GM21717 (cell line): ENCODE results near the gene VWC2.

Experiments
- ATAC-seq: cut with Tn5 transposase; IDR thresholded peaks from one replicate; pipeline ENCODE4 v1.9.1; 2021; ENCODE audit warnings: mild to moderate bottlenecking, moderate library complexity; ENCODE audit not compliant: unreplicated experiment

VWC2 gene

DNA sequence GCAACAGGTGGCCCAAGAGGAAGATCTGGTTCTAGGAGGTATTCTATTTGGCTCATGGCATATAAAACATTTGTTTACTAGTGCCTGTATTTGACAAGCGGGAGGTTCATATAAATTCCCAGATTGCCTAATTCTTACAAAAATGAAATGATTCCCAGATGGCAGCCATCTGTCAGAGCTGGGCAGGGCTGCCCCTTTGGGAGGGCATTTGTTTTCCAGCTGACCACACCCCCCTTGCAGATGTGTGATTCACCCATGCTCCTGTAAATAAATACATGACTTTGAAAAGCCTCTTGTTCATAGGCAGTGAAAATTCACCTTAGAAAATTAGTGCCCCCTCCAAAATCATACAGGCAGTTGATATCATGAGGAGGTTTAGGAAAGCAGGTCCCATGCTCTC is 8.6 kb downstream of the VWC2 start:
- no peak for ATAC-seq

DNA sequence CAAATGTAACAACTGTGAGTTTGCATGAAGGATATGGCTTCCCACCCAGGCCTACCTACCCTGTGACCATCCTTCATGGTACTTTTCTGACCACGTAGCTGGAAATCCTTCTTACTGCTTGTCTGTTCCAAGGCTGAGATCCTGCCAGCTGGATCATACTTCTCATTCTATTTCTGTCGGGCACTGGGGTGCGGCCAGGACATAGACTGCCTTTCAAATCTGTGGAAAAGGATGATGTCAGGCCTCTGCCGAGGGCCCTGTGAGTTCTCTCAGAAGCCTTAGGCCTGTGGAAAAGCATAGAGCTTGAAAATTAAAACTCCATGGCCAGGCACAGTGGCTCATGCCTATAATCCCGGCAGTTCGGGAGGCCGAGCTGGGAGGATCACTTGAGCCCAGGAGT is 10.0 kb downstream of the VWC2 start:
- ATAC-seq = no peak

DNA sequence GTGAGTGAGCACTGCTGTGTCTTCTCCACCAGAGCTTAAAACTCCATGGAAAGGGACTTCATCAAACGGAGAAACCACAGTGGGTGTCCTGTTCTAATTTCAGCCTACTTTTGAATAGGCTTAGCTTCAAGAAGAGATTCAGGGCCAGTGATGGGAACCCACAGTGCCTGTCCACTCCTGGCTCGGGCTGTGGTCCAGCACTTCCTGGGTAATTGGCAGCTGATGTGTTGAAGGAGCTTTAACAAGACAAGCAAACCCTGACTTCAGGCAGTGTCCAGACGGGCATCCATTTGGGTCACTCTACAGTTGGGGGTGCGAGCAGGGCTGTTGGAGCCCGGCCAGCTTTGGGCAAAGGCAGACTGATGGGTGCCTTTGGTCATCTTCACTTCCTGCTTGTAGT is 14.5 kb downstream of the VWC2 start:
- ATAC-seq = no peak

DNA sequence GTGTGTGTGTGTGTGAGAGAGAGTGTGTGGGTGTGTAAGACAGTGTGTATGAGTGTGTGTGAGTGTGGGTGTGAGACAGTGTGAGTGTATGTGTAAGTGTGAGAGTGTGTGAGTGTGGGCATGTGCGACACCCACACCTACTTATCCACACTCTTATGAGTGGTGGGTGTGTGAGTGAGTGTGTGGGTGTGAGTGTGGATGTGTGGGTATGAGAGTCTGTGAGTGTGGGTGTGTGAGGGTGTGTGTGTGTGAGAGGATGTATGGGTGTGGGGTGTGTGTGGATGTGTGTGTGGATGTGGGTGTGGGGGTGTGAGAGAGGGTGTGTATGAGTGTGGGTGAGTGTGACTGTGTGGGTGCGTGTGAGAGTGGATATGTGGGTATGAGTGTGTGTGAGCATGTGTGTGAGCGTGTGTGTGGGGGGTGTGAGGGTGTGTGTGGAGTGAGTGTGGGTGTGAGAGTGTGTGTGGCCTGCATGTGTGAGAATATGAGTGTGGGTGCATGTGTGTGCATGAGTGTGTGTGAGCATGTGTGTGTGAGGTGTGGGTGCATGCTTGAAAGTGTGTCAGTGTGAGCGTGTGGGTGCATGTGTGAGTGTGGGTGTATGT is 15.1 kb downstream of the VWC2 start:
- no peak for ATAC-seq

DNA sequence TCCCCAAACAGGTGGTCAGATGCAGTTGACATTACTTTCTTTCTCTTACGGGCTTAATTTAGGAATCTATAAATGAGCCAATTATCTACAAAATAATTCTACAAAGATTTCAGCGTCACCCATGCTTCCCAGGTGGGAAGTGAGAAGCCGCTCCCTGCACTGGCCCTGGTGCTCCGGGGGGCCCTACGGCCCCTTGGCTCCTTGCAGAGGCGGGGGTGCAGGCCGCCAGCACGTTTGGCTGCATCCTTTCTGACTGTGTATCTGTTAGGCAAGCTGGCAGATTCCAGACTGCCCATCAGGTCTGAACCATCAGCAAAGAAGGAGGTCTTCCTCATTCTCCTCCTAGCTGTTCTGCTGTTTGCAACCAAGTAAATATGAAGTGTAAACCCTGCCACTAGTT is 16.3 kb downstream of the VWC2 start:
- no peak for ATAC-seq

DNA sequence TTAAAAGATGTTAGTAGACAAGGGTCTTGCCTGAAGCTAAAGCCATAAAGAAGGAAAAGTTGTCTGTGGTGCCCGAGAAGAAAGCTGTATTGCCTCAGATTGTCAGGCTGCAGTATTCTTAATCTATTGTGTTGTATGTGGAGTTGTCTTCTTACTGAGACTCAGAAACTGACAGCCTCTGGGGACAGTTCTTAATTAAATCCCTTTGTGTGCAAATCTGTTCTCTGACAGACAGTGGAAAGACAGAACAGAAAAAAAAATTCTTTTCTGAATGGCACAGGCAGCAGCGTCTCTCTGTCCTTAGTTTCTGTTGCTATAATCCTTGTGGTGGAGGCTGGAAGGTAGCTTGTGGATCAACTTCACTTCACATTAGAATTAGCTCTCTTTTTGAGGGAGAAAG is 16.8 kb downstream of the VWC2 start:
- ATAC-seq = no peak

DNA sequence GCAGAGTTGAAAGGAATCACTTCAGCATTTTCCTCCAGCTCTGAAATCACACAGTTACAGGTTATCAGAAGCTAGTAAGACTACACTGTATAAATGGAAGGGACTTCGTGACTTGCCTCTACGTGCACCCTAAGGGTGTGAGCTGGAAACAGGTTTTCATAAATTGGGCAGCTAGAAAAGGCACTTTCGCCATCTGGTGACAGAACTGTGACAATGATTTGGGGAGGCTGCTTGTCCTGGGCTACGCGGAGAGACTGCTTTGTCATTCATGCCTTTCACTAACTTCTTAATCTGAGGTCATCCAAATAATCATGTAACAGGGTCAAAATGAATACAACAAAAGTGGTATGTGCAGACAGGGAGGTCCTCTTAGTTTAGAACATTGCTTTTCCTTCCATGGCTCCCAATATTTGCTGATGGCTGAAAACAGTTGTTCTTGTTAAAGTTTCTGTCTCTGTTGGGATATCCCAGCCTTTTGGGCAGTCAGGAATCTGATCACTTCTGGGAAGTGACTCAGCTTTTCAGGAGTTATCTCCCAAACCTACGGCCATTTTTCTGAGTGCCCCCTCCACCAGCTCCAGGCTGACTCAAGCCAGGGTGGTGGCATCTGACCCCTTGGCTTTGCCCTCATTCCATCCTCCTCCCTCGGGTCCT is 17.8 kb downstream of the VWC2 start:
- ATAC-seq = peak; percentile 86

DNA sequence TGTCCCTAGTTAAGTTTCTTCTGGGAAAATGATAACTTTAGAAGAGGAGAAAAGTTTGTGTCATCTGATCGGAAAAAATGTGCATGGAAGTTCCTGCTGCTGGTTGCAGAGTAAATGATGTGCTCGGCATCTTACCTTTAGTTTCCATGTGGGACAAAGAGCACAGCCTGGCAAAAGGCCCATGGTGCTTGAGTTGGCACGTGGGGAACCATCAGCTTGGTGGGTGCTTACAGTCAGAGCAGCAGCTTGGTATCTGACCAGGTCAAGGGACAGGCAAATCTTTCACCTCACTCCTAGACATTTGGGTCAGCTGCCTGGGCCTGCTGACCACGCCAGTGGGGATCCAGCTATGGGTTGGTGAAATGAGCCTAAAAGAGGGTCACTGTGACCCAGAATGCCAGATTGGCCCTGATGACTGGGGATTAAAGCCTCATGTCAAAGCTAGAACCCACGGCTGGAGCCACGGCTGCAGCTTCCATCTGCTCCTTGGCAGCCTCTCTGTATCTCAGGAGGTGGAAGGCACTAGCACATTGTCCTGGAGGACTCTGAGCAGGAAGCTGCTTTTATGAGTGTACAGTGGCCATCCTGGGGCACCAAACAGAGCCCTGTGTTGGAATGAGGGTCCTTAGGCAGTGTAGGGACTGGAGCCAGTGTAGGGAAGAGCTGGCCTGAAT is 24.7 kb downstream of the VWC2 start:
- ATAC-seq = no peak

DNA sequence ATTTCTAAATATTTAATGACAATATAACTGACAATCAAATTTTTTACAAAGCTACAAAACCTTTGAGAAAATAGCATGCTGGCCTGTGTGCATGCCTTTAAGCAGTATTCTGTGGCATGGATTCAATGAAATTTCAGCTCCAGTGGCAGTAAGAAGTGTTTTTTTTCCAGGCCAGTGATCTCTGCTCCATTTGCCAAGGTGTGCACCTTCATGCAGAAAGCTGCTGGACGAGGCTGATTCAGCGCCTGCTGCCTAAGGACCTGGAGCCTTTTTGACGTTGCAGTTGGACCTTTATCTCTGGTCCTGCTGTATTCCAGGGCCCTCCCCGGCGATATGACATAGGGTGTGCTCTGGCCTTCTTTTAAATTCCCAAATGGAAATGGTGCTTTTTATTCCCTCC is 26.6 kb downstream of the VWC2 start:
- no peak for ATAC-seq

DNA sequence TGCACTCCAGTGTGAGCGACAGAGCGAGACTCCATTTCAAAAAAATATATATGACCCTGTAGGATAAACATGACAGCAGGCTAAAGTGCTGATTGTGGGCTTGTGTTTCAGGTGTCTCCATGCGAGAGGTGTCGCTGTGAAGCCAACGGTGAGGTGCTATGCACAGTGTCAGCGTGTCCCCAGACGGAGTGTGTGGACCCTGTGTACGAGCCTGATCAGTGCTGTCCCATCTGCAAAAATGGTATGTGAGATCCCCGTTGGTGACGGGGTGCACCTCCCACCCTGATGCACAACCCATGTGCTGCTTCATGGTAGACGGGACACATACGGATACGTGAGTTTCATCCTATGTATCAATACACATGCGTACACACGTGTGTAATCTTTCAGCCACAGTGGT is 29.2 kb downstream of the VWC2 start:
- ATAC-seq = no peak

DNA sequence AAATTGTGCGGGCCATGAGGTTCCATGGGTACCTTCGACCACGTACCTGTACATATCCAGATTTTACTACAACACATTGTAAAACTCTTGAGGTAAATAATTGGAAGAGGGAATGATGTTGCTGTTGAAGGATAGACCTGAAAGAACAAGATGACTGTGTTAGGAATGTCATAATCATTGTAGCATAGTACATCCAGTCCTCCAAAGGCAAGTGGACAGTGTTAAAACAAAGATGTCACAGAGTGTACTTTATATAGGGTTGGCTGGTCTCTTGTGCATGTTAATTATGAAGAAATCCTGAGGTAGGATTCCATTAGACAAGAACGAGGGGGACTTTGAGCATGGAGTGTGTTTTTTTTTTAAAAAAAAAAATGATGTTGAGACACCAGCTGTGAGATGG is 30.4 kb downstream of the VWC2 start:
- ATAC-seq = no peak

DNA sequence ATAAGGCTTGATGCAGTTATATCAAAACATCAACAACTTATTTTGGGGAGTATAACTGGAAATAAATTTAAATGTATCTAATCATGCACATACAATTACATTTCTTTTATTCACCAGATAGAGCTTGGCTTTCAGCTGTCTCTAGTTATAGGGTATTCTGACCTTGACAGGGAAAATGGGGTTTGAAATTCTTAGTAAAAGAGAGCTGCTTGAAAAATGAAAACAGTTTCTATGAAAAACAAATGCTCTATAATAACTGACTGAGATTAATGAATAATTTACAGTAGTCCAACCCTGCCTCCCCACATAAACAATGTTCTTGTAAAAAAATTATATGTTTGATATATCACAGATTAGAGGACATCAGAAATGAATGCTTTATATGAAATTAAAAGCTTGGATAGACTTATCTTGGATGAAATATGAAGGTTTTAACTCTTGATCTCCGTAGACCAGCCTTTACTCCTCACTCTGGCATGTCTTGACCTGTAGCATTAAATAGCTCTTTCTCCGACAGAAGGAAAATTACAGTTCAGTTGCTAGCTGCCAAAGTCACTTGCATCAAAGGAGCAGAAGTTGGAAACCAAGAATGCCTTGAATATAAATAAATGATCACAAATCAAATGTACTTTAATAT is 32.1 kb downstream of the VWC2 start:
- ATAC-seq = no peak

DNA sequence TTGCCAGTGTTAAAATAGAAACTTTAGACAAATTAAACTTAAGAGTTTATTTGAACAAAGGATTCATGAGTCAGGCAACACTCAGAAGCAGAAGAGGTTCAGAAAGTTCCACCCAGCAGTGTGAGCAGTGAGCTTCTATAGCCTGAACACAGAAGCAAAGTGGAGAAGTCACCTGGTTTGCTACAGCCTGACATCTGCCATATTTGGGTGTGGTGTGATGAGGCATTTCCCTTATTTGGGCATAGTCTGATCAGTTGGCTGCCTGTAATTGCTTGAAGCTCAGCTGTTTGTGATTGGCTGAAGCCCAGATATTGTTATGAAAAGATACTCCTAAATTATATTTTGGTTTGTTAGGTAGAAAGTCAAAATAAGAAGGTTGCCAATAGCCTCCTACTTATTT is 39.1 kb downstream of the VWC2 start:
- ATAC-seq = no peak

DNA sequence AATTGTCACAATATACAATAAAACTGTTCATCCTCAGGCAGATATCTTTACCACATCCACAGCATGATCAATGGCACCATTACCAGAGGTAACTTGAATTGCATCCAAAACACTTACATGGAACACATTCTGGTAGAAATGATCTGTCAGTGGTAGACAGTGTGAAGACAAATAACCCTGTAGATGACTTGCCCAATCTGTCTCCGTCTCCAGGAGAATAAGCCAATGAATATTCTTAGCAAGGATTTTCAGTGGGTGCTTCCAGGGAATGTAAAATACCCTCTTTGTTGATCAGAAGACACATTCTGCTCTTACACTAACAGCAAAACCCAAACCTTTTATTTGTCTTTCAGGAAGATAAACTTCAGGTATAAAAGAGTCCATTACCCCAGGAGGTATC is 43.8 kb downstream of the VWC2 start:
- ATAC-seq = no peak

DNA sequence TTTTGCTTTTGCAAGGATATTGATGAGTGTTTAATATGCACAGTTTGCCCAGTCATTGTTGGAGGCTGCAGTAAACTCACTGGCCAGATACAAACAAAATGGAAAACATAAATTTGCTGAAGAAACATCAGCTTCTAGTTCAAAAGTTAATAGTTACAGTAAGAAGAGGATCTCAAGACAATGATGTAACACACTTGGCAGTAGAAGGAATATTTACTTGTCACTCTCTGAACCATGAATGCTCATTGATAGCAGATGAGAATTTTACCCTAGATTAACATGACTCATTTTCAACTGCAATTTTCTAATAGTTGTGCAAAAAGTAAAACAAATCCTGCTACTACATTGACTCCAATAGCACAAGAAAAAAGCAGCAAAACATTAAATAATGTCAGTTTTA is 47.7 kb downstream of the VWC2 start:
- ATAC-seq = no peak

DNA sequence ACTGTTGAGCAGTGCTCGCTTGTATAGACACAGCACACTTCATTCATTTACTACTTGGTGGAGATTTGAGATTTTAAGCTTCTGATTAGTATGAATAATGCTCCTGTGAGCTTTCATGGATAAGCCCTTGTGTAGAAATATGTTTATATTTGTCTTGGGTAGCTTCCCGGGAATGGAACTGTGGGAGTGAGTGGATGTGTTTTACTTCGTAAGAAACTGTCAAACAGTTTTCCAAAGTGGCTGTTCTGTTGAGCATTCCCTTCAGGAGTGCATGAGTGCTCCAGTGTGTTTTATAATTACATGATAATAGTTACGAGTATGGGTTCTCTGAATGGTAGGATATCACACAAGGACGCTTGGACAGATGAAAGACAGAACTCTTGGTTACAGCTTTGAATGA is 49.4 kb downstream of the VWC2 start:
- ATAC-seq = no peak

DNA sequence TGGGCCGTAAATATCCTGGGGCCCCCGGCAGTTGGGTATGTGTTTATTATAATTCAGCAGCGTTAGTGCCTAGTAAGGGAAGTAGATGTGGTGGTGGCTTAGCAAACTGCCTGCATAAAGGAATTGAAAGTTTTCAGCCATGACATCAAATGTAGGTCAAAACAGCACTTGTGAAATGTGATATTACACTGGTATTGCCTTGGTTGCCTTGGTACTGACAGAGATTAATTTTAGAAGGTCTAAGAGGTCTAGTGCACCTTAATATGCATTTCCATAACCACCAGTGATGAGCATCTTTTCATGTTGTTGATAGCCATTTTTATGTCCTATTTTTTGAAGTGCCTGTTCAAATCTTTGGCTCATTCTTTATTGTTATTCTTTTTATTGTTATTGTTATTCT is 50.1 kb downstream of the VWC2 start:
- ATAC-seq = no peak

DNA sequence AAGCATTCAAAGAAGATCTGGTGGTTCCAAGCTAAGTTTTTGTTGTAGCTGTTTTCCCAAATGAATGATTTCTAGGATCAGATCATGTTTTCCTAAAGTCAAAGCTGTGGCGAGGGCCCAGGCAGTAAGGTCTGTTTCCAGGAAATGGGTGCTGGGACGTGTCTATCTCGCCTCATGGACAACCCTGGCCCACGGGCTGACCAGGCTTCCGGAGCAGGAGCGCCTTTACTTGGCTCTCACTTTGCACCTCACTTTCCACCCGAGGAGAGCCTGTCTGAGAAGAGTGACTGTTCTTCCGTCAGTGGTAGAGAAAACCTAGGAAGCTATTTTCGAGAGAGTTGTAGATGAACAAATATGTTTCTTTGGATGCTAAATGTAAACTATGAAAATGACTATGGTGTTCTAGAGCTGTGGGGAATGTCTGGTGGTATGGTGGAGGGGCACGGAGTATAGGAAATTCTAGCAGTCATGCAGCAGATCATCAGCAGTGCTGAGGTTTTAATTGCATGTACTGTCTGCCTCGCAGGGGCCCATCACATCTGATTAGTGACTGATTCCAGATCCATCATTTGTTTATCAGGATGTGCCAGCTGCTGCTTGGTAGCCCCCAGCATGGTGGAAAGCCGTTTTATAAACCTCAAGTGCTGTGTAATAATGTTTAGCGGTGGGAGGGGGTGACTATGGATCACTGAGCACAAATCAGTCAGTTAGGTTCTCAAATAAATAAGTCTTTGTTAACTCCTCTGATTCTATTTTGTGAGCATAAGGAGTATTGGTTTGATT is 66.6 kb downstream of the VWC2 start:
- no peak for ATAC-seq

DNA sequence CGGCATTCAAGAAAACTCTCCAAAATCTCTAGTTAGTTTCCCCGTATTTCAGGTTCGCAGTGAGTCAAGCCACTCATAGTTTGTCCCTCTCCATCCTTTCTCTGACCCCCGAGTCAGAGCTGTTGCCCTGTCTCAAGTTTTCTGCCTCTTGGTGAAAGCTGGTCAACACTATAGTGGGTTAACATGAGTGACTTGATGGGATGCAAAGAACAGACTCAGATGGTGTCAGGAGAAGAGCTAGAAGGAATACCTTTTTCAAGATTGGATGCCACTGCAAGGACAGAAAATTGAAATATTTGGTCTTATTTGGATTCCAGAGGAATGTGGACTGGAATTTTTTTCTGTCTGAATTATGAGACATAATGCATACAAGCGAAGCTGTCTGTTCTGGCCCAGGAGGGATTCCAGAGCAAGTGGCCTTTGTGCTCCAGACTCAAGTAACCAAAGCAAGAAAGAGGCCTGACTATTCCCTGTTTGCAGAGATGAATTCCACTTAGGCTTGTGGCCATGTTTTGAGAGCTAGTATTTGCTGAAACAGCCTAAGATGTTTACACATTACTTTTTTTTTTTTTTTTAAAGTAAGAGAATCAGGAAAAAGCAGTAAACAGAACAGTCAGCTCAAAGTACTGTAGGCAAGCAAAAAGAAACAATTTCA is 67.4 kb downstream of the VWC2 start:
- no peak for ATAC-seq

DNA sequence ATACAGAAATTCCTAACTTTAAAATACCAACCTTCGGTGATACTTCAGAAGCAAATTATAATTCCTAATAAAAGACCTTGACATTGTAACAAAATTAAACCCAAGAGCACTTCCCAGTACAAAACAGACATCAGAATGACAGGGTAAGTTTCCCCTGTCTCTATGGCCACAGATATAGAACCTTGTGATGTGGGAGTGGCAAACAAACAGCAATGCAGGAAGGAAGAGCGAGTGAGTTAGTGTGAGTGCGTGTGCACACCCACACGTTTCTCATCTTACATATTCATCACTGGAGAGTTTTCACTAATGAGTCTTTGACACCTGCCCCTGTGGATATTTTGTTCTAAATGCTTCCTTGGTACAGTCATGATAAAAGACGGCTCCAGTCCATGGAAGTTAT is 72.2 kb downstream of the VWC2 start:
- ATAC-seq = no peak
